A673 (cell line): ENCODE data around the gene TRMT112. TPM values are rescaled to one million over a fixed set of nuclear protein-coding genes. Genes with fewer than 3 reads are reported as not detected.
A peak's percentile ranks its signal among the peaks of the same experiment; 100 is the strongest.
"Not testable (repeated sequence)": the region's sequence is repeated elsewhere in the genome, so short reads cannot be mapped to it uniquely, and the experiment has no call there.

Experiments
- BruUV-seq: library from RNA; stranded (reverse); fragments of 400-500 nt; replicated peaks from 2 replicates; lab custom pipeline; 2021; lab: Mats Ljungman, UMichigan
- CTCF ChIA-PET: fragments of 300-600 bp; sonication (Branson Sonifier 250); formaldehyde crosslinking; loops from one replicate; lab custom pipeline; 2022; ENCODE audit warnings: antibody characterized with exemption; lab: Charles Lee
- POLR2A ChIA-PET: fragments of 300-600 bp; sonication (Branson Sonifier 250); formaldehyde crosslinking; loops from one replicate; lab custom pipeline; 2022; ENCODE audit warnings: antibody characterized with exemption; ENCODE audit not compliant: low non-redundant PET; lab: Charles Lee
- DNase-seq: peaks from one replicate; pipeline ENCODE4 v3.0.0-alpha.2; 2015; ENCODE audit warnings: low spot score
- H3K27ac ChIP-seq: fragments of 200-600 bp; sonication (generic); 2 replicates; pipeline ENCODE4 v1.5.1; 2016; ENCODE audit warnings: mixed run types, low read depth, mild to moderate bottlenecking, mixed read lengths, antibody characterized with exemption, low read length; ENCODE audit not compliant: poor library complexity, severe bottlenecking
- H3K27me3 ChIP-seq: fragments of 200-600 bp; sonication (generic); replicated peaks from 2 replicates; pipeline ENCODE4 v1.6.1; 2017; ENCODE audit warnings: mixed run types, low read depth, mild to moderate bottlenecking, mixed read lengths, antibody characterized with exemption, low read length; ENCODE audit not compliant: insufficient read depth, poor library complexity
- H3K36me3 ChIP-seq: fragments of 200-600 bp; sonication (generic); 2 replicates; pipeline ENCODE4 v1.6.1; 2016; ENCODE audit warnings: mixed run types, mild to moderate bottlenecking, mixed read lengths, antibody characterized with exemption, low read length; ENCODE audit not compliant: insufficient read depth, poor library complexity, severe bottlenecking
- H3K4me1 ChIP-seq: fragments of 200-600 bp; sonication (generic); 2 replicates; pipeline ENCODE4 v1.6.1; 2017; ENCODE audit warnings: mixed run types, mild to moderate bottlenecking, mixed read lengths, antibody characterized with exemption, low read length; ENCODE audit not compliant: insufficient read depth, poor library complexity, severe bottlenecking
- H3K4me3 ChIP-seq: fragments of 200-600 bp; sonication (generic); 2 replicates; pipeline ENCODE4 v1.5.1; 2016; ENCODE audit warnings: low read depth, mixed run types, mild to moderate bottlenecking, mixed read lengths, low read length; ENCODE audit not compliant: poor library complexity, severe bottlenecking
- H3K9me3 ChIP-seq: fragments of 200-600 bp; sonication (generic); 2 replicates; pipeline ENCODE4 v1.6.1; 2016; ENCODE audit warnings: mixed run types, low read depth, mild to moderate bottlenecking, mixed read lengths, antibody characterized with exemption, low read length; ENCODE audit not compliant: poor library complexity, severe bottlenecking
- EZH2 ChIP-seq: fragments of 200-600 bp; sonication (generic); IDR thresholded peaks from 2 replicates; pipeline ENCODE4 v1.6.1; 2017; ENCODE audit warnings: borderline replicate concordance, low read depth, mild to moderate bottlenecking, mixed read lengths, antibody characterized with exemption, low read length; ENCODE audit not compliant: poor library complexity, severe bottlenecking
- intact Hi-C: fragments of 100-400 bp; cut with micrococcal nuclease; formaldehyde crosslinking; loops from one replicate; pipeline ENCODE4 v1.10.0; 2022; ENCODE audit not compliant: unreplicated experiment
- total RNA-seq: library from RNA; stranded (reverse); gene quantifications from 2 replicates; pipeline ENCODE4 v1.2.3, GENCODE V29; 2021
- TF ChIP-seq, protein P1 (sequence below): fragments of 300-800, 200-600 bp; sonication (generic); conservative IDR thresholded peaks from 2 replicates; pipeline ENCODE4 v1.5.1; 2017; ENCODE audit warnings: low read depth, mild to moderate bottlenecking, antibody characterized with exemption, low read length, moderate library complexity, mixed read lengths

The TRMT112 gene
- total RNA-seq, 1 experiment from 2014 or later, result 270 TPM

DNA sequence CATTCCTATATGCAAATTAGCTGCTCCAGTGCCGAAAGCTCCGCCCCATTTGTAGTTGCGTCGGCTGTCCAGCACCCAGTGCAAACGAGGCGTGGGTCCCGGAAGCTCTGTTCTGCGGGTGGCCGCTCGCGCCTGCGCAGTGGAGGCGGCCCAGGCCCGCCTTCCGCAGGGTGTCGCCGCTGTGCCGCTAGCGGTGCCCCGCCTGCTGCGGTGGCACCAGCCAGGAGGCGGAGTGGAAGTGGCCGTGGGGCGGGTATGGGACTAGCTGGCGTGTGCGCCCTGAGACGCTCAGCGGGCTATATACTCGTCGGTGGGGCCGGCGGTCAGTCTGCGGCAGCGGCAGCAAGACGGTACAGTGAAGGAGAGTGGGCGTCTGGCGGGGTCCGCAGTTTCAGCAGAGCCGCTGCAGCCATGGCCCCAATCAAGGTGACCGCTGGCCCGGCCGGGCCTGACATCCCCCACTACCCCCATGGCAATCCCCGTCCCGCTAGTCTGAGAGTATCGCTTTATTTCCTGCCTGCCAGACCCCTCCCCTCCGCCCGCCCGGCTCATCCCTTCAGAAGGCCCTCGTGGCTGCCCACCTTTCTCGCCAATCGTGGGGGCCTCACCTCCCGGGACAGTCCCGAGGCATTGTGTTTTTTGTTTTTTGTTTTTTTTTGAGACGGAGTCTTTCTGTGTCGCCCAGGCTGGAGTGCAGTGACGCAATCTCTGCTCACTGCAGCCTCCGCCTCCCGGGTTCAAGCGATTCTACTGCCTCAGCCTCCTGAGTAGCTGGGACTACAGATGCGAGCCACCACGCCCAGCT, 804 bp upstream of the TRMT112 start, which contains the start of gene PRDX5:
Gene PRDX5, plus strand, starts transcription at position 161 of the 805 bp plus-strand sequence. Its CDS starts 95 bp downstream, at position 256.
- intact Hi-C loops, result no loop called here
- no peak for TF ChIP-seq EZH2
- TF ChIP-seq, protein P1, sequence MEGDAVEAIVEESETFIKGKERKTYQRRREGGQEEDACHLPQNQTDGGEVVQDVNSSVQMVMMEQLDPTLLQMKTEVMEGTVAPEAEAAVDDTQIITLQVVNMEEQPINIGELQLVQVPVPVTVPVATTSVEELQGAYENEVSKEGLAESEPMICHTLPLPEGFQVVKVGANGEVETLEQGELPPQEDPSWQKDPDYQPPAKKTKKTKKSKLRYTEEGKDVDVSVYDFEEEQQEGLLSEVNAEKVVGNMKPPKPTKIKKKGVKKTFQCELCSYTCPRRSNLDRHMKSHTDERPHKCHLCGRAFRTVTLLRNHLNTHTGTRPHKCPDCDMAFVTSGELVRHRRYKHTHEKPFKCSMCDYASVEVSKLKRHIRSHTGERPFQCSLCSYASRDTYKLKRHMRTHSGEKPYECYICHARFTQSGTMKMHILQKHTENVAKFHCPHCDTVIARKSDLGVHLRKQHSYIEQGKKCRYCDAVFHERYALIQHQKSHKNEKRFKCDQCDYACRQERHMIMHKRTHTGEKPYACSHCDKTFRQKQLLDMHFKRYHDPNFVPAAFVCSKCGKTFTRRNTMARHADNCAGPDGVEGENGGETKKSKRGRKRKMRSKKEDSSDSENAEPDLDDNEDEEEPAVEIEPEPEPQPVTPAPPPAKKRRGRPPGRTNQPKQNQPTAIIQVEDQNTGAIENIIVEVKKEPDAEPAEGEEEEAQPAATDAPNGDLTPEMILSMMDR, result peak; percentile 56
- Histone ChIP-seq H3K27me3 (no peaks in the 10 kb centered on the region), H3K4me1 (peaks cover 15% of the 10 kb centered on the region), H3K36me3 (peaks cover 26% of the 10 kb centered on the region), H3K4me3 (peak within 1 kb of the TSS; percentile 85), H3K27ac (peak within 1 kb of the TSS; percentile 94), H3K9me3 (no peaks in the 10 kb centered on the region)
- DNase-seq, result peak; percentile 99
- CTCF ChIA-PET, result interaction anchor here (0.6 to 2.5 kb wide), 13 partner anchors 14 to 1487 kb away, joined by 3 to 29 read pairs (median 5); partner anchors contain the start of gene PLCB3
- POLR2A ChIA-PET, result interaction anchor here (0.6 to 0.9 kb wide), 4 partner anchors 9 to 804 kb away, joined by 3 read pairs; partner anchors contain the start of genes FAU, MRPL49 and STIP1
- no TSS peak for BruUV-seq

DNA sequence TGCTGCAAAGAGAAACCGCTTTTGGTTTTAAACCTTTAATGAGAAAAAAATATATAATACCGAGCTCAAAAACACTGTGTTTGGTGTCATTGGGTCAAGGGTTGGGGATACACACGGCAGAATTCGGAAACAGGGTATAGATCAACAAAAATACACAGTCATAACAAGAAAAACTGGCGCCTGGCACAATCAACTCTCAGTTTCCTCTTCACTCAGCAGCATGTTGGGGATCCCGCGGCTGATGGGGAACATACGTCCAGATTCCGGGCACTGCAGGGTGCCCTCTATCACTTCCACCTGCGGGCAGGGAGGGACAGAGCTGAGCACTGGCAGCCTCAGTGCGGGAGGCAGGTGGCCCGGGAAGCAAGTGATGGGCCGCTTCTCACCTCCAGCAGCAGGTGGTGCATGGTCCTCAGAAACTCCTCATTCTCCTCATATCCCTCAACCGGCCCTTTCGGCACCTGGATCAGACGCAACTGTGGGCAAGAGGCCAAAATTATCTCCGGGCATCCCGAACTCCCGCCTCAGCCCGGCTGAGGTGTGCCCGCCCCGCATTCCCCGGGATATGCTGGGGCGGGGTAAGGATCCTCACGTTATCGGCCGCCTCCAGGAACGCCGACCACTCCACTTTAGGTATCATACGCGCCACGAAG, 561 bp downstream of the TRMT112 start:
- POLR2A ChIA-PET, result interaction anchor here (0.9 kb wide), 1 partner anchor 805 kb away, joined by 3 read pairs; the partner anchor contains the start of genes FAU and MRPL49
- Histone ChIP-seq H3K4me1 (peaks cover 15% of the 10 kb centered on the region), H3K4me3 (peak overlapping the region; percentile 85), H3K27me3 (no peaks in the 10 kb centered on the region), H3K27ac (peak overlapping the region; percentile 94), H3K9me3 (no peaks in the 10 kb centered on the region), H3K36me3 (peaks cover 26% of the 10 kb centered on the region)
- CTCF ChIA-PET, result interaction anchor here (0.8 to 2.5 kb wide), 7 partner anchors 15 to 372 kb away, joined by 3 to 29 read pairs (median 3); no protein-coding TSS in a partner anchor
- no peak for DNase-seq
- TF ChIP-seq, protein P1, result no peak
- TF ChIP-seq EZH2, result no peak
- TSS peak; percentile 100 for BruUV-seq
- intact Hi-C loops, result no loop called here

DNA sequence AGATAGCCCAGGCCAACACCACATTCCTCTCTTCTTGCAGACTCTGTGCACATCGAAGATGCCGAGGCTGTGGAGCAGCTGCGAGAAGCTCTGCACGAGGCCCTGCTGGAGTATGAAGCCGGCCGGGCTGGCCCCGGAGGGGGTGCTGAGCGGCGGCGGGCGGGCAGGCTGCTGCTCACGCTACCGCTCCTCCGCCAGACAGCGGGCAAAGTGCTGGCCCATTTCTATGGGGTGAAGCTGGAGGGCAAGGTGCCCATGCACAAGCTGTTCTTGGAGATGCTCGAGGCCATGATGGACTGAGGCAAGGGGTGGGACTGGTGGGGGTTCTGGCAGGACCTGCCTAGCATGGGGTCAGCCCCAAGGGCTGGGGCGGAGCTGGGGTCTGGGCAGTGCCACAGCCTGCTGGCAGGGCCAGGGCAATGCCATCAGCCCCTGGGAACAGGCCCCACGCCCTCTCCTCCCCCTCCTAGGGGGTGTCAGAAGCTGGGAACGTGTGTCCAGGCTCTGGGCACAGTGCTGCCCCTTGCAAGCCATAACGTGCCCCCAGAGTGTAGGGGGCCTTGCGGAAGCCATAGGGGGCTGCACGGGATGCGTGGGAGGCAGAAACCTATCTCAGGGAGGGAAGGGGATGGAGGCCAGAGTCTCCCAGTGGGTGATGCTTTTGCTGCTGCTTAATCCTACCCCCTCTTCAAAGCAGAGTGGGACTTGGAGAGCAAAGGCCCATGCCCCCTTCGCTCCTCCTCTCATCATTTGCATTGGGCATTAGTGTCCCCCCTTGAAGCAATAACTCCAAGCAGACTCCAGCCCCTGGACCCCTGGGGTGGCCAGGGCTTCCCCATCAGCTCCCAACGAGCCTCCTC, 1.5 kb downstream of the TRMT112 start:
- BruUV-seq, DNase-seq, POLR2A ChIA-PET, H3K27ac ChIP-seq, intact Hi-C loops, H3K9me3 ChIP-seq, CTCF ChIA-PET, H3K27me3 ChIP-seq: not testable (repeated sequence)
- Histone ChIP-seq H3K4me1 (peaks cover 15% of the 10 kb centered on the region), H3K4me3 (peak overlapping the region; percentile 85), H3K36me3 (peaks cover 22% of the 10 kb centered on the region)
